Measurements from ENCODE around the gene KRTAP4-6.
"Not testable (repeated sequence)": the region's sequence is repeated elsewhere in the genome, so short reads cannot be mapped to it uniquely, and the experiment has no call there.

Gene KRTAP4-6

DNA sequence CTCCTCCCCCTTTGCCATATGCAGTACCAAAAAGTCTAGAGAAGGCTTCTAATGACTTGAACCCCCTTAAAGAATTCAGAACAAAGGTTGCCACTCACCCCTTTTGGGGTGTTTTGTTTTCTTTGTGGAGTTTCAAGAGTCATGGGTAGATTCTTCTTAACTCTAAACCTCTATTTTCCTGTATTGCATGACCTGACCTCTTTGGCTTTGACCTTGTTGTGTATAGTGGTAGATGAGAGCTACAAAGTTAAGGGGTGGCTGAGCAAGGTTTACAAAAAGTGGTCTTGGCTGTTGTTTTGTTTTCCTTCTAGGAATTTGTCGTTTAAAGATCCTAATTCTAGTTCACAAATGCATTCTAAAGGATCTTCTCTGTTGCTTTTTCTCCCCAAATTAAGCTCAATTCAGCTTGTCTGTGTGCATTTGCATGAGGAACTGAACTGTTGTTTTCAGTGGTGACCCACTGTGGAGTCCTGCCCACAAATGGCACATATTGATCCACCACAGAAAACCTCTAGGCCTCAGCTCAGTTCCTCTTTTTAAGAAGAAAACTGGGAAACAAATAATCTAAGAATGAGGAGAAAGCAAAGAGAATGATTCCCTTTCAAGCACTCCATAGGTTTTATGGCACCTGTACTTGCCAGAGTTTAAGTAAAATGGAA is 31.5 kb downstream of the KRTAP4-6 start:
- not testable (repeated sequence) for H3K36me3 ChIP-seq (ENCODE audit: control insufficient read depth, insufficient read depth, low read length); H3K4me1 ChIP-seq (ENCODE audit: control insufficient read depth, insufficient read depth, low read length); H3K4me3 ChIP-seq (ENCODE audit: insufficient read depth, low read depth, low read length); H3K27ac ChIP-seq (ENCODE audit: insufficient read depth, low read depth, low read length, poor library complexity, severe bottlenecking); H3K9me3 ChIP-seq (ENCODE audit: control insufficient read depth, low read length); H3K27me3 ChIP-seq (ENCODE audit: control insufficient read depth, insufficient read depth, low read length, poor library complexity, severe bottlenecking)
- 44 to 71% methylated on average over 1 of the region's 1 CpG for WGBS, 2 experiments

GRCh38 chr17:41107941-41108450 is 32.3 kb downstream of the KRTAP4-6 start:
- Histone ChIP-seq H3K27me3 (ENCODE audit: control insufficient read depth, insufficient read depth, low read length, poor library complexity, severe bottlenecking) (no peaks in the 10 kb centered on the region), H3K4me1 (ENCODE audit: control insufficient read depth, insufficient read depth, low read length) (no peaks in the 10 kb centered on the region), H3K27ac (ENCODE audit: insufficient read depth, low read depth, low read length, poor library complexity, severe bottlenecking) (no peak overlapping the region), H3K4me3 (ENCODE audit: insufficient read depth, low read depth, low read length) (no peak overlapping the region), H3K9me3 (ENCODE audit: control insufficient read depth, low read length) (peaks cover 10% of the 10 kb centered on the region), H3K36me3 (ENCODE audit: control insufficient read depth, insufficient read depth, low read length) (no peaks in the 10 kb centered on the region)
- 83 to 93% methylated on average over 1 of the region's 1 CpG for WGBS, 2 experiments

DNA sequence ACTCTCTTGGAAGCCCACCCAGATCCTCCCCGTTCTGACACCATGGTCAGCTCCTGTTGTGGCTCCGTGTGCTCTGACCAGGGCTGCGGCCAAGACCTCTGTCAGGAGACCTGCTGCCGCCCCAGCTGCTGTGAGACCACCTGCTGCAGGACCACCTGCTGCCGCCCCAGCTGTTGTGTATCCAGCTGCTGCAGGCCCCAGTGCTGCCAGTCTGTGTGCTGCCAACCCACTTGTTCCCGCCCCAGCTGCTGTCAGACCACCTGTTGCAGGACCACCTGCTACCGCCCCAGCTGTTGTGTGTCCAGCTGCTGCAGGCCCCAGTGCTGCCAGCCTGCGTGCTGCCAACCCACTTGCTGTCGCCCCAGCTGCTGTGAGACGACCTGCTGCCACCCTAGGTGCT is 35.0 kb downstream of the KRTAP4-6 start, which contains the start of gene KRTAP4-9:
KRTAP4-9 (plus strand) TSS at position 43 of the 400 bp plus-strand sequence; CDS start at position 43, 0 bp downstream.
- H3K36me3 ChIP-seq (ENCODE audit: control insufficient read depth, insufficient read depth, low read length); H3K4me3 ChIP-seq (ENCODE audit: insufficient read depth, low read depth, low read length); H3K4me1 ChIP-seq (ENCODE audit: control insufficient read depth, insufficient read depth, low read length); H3K27ac ChIP-seq (ENCODE audit: insufficient read depth, low read depth, low read length, poor library complexity, severe bottlenecking); H3K27me3 ChIP-seq (ENCODE audit: control insufficient read depth, insufficient read depth, low read length, poor library complexity, severe bottlenecking); H3K9me3 ChIP-seq (ENCODE audit: control insufficient read depth, low read length): not testable (repeated sequence)
- 78 to 82% methylated on average over 10 of the region's 10 CpGs for WGBS, 2 experiments

DNA sequence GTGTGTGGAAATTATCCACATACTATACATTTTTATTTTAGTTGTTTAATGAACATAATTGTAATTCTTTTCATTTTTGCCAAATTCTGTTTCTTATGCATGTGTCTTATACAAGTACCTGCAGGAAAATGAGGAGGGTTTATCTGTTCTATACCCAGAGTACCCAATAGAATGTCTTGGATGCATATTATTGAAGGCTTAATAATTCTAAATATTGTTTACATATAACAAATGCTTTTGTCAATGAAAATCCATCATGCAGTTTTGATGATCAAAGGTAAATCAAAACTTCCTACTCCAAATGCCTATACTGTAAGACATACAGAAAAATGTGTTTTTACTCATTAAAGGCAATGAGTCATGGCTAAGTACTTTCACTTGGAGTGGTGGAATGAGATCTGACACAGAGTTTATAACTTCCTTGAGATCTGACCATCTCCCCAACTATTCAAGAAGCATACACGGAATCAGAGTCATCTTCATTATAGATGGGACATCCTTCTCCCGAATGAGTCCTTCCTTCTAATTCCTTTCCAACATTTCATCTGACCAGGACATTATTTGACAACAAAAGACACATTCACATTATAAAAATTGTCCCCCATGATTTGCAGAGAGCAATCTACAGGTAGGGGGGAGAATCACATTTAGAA is 35.8 kb downstream of the KRTAP4-6 start:
- not testable (repeated sequence) for H3K27ac ChIP-seq (ENCODE audit: insufficient read depth, low read depth, low read length, poor library complexity, severe bottlenecking); H3K36me3 ChIP-seq (ENCODE audit: control insufficient read depth, insufficient read depth, low read length)
- WGBS, 2 experiments: 84 to 87% methylated on average over 2 of the region's 2 CpGs

DNA sequence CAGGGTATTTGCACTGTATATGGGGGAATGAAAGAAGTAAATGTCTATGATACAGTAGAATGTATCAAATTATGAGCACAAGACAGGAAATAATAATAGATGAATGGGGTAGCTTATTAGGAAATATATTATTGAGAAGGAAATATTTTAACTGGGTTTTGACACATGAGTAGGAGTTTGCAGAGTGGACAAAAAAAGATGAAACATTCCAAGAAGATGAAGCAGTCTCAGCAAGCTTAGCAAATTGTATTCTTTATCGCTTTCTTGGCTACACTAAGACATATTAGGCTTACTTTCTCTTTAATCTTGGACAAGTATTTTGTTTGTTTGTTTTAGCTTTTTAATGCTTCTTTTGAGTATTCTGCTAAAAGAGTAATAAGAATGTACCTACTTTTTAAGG is 36.4 kb downstream of the KRTAP4-6 start:
- no peaks in the 10 kb centered on the region for H3K9me3 ChIP-seq (ENCODE audit: control insufficient read depth, low read length)
- no peaks in the 10 kb centered on the region for H3K36me3 ChIP-seq (ENCODE audit: control insufficient read depth, insufficient read depth, low read length)
- H3K27ac ChIP-seq (ENCODE audit: insufficient read depth, low read depth, low read length, poor library complexity, severe bottlenecking): no peak overlapping the region
- H3K27me3 ChIP-seq (ENCODE audit: control insufficient read depth, insufficient read depth, low read length, poor library complexity, severe bottlenecking): no peaks in the 10 kb centered on the region
- WGBS, 2 experiments: 91 to 100% methylated on average over 1 of the region's 1 CpG
- no peaks in the 10 kb centered on the region for H3K4me1 ChIP-seq (ENCODE audit: control insufficient read depth, insufficient read depth, low read length)
- H3K4me3 ChIP-seq (ENCODE audit: insufficient read depth, low read depth, low read length): no peak overlapping the region

More for the DNA sequence above, 35.8 kb downstream of the KRTAP4-6 start:
- not testable (repeated sequence) for H3K9me3 ChIP-seq (ENCODE audit: control insufficient read depth, low read length); H3K4me1 ChIP-seq (ENCODE audit: control insufficient read depth, insufficient read depth, low read length); H3K4me3 ChIP-seq (ENCODE audit: insufficient read depth, low read depth, low read length); H3K27me3 ChIP-seq (ENCODE audit: control insufficient read depth, insufficient read depth, low read length, poor library complexity, severe bottlenecking)

DNA sequence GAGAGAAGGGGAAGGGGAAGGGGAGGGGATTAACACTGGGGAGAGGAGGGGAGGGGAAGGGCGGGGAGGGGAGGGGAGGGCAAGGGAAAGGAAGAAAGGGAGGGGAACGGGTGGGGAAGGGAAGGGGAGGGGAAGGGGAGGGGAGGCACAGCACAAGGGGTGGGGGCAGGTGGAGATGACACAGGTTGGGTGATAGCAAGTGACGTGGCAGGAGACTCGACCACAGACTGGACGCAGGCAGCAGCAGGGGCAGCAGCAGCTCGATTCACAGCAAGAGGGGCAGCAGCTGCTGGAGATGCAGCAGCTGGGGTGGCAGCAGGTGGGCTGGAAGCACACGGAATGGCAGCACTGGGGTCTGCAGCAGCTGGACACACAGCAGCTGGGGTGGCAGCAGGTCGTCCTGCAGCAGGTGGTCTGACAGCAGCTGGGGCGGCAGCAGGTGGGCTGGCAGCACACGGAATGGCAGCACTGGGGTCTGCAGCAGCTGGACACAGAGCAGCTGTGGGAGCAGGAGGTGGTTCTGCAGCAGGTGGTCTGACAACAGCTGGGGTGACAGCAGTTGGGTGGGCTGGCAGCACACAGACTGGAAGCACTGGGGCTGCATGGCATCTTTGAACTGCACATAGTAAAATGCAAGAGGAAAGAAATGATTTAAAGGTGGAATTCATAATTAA is 38.6 kb downstream of the KRTAP4-6 start, which contains the start of gene KRTAP4-16:
KRTAP4-16 (minus strand) TSS at position 624 of the 674 bp plus-strand sequence; CDS start at position 624, 0 bp downstream.
- no peaks in the 10 kb centered on the region for H3K9me3 ChIP-seq (ENCODE audit: control insufficient read depth, low read length)
- H3K4me1 ChIP-seq (ENCODE audit: control insufficient read depth, insufficient read depth, low read length): no peaks in the 10 kb centered on the region
- no peaks in the 10 kb centered on the region for H3K27me3 ChIP-seq (ENCODE audit: control insufficient read depth, insufficient read depth, low read length, poor library complexity, severe bottlenecking)
- WGBS, 2 experiments: 61 to 63% methylated on average over 9 to 10 of the region's 10 CpGs
- H3K27ac ChIP-seq (ENCODE audit: insufficient read depth, low read depth, low read length, poor library complexity, severe bottlenecking): no peak within 1 kb of the TSS
- H3K4me3 ChIP-seq (ENCODE audit: insufficient read depth, low read depth, low read length): no peak within 1 kb of the TSS
- no peaks in the 10 kb centered on the region for H3K36me3 ChIP-seq (ENCODE audit: control insufficient read depth, insufficient read depth, low read length)

DNA sequence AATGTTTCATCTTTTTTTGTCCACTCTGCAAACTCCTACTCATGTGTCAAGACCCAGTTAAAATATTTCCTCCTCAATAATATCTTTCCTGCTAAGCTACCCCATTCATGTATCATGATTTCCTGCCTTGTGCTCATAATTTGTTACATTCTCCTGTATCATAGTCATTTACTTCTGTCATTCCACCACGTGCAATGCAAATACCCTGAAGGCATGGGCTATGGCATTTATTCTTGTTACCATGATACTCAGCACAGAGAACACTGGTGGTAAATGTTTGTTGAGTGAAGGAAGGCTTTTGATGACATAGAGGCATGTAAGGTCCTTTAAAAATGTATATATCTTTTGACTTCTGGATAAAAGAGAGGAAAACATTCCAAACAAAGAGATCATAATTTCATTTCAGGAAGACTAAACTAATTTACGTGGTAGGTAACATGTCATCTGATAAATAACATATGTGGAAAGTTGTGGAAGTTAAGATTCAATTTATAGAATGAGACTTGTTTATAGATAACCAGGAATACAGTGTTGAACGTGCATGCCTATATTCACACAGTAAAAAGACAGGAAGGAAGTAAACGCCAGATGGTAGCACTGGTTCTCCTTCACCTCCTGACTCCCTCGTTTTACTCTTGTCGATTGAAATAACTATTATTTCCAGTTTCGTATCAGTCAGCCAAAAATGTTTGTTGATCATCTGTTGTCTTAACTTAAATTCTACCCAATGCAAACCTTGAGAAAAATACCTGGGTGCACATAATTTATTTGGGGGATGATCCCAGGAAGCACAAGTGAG is 40.5 kb downstream of the KRTAP4-6 start:
- WGBS, 2 experiments: 94 to 95% methylated on average over 7 of the region's 7 CpGs
- not testable (repeated sequence) for H3K4me3 ChIP-seq (ENCODE audit: insufficient read depth, low read depth, low read length); H3K9me3 ChIP-seq (ENCODE audit: control insufficient read depth, low read length); H3K36me3 ChIP-seq (ENCODE audit: control insufficient read depth, insufficient read depth, low read length); H3K27me3 ChIP-seq (ENCODE audit: control insufficient read depth, insufficient read depth, low read length, poor library complexity, severe bottlenecking); H3K27ac ChIP-seq (ENCODE audit: insufficient read depth, low read depth, low read length, poor library complexity, severe bottlenecking); H3K4me1 ChIP-seq (ENCODE audit: control insufficient read depth, insufficient read depth, low read length)

DNA sequence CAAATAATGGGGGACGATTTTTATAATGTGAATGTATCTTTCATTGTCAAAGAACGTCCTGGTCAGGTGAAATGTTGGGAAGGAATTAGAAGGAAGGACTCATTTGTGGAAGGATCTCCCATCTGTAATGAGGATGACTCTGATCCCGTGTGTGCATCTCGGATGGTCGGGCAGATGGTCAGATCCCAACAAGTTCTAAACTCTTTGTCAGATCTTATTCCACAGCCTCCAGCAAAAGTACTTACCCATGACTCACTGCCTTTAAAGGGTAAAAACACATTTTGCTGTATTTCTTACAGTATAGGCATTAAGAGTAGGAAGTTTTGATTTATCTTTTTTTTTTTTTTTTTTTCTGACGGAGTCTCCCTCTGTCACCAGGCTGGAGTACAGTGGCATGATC is 41.9 kb downstream of the KRTAP4-6 start:
- Histone ChIP-seq H3K4me1 (ENCODE audit: control insufficient read depth, insufficient read depth, low read length) (no peaks in the 10 kb centered on the region), H3K27ac (ENCODE audit: insufficient read depth, low read depth, low read length, poor library complexity, severe bottlenecking) (no peak overlapping the region), H3K36me3 (ENCODE audit: control insufficient read depth, insufficient read depth, low read length) (peaks cover 2% of the 10 kb centered on the region), H3K9me3 (ENCODE audit: control insufficient read depth, low read length) (no peaks in the 10 kb centered on the region), H3K27me3 (ENCODE audit: control insufficient read depth, insufficient read depth, low read length, poor library complexity, severe bottlenecking) (no peaks in the 10 kb centered on the region), H3K4me3 (ENCODE audit: insufficient read depth, low read depth, low read length) (no peak overlapping the region)
- WGBS, 2 experiments: 93 to 94% methylated on average over 6 of the region's 6 CpGs

DNA sequence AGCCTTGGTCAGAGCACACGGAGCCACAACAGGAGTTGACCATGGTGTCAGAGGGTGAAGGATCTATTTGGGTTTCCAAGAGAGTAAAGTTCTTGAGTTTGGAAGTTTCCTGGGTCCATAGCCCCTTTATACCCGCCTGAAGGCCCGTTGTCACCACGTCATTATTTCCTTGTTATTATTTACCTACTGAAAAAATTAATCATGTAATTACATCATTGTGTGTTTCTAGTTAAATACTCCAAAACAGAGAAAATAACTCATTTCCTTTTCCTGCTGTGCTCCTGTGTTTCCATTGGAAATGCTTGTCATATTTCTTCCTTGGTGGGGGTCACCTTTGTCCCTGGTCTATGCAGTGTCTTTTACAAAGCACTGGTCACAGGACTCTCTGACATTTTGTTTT is 42.3 kb downstream of the KRTAP4-6 start, which contains the start of gene KRTAP4-8:
KRTAP4-8 (minus strand) TSS at position 101 of the 400 bp plus-strand sequence; CDS start at position 43, 58 bp downstream.
- Histone ChIP-seq H3K36me3 (ENCODE audit: control insufficient read depth, insufficient read depth, low read length) (peaks cover 3% of the 10 kb centered on the region), H3K9me3 (ENCODE audit: control insufficient read depth, low read length) (no peaks in the 10 kb centered on the region), H3K4me1 (ENCODE audit: control insufficient read depth, insufficient read depth, low read length) (no peaks in the 10 kb centered on the region), H3K27ac (ENCODE audit: insufficient read depth, low read depth, low read length, poor library complexity, severe bottlenecking) (no peak within 1 kb of the TSS), H3K4me3 (ENCODE audit: insufficient read depth, low read depth, low read length) (no peak within 1 kb of the TSS), H3K27me3 (ENCODE audit: control insufficient read depth, insufficient read depth, low read length, poor library complexity, severe bottlenecking) (no peaks in the 10 kb centered on the region)
- 92 to 93% methylated on average over 2 to 3 of the region's 4 CpGs for WGBS, 2 experiments

Data from ectodermal cell (in vitro differentiated cells).